HepG2 (cell line): ENCODE results near the gene LGALS4. TPM values are rescaled to one million over a fixed set of nuclear protein-coding genes. Genes with fewer than 3 reads are reported as not detected.

Experiments used
- CEBPG ChIP-seq: IDR thresholded peaks from 2 replicates; pipeline ENCODE4 v1.6.1; 2016
- CSRNP2 ChIP-seq: sonication (generic); formaldehyde crosslinking; conservative IDR thresholded peaks from 2 replicates; pipeline ENCODE4 v1.8.0; 2022; ENCODE audit warnings: low read depth, missing genetic modification reagents
- HOXA3 ChIP-seq: sonication (generic); formaldehyde crosslinking; IDR thresholded peaks from 2 replicates; pipeline ENCODE4 v1.5.0; 2020; ENCODE audit warnings: missing genetic modification reagents
- KLF13 ChIP-seq: sonication (generic); formaldehyde crosslinking; IDR thresholded peaks from 2 replicates; pipeline ENCODE4 v1.4.0; 2020; ENCODE audit warnings: mild to moderate bottlenecking, missing genetic modification reagents
- KLF16 ChIP-seq, 2 experiments: sonication (generic) in 1 of 2; formaldehyde crosslinking in 1 of 2; IDR thresholded peaks; 2 replicates each; pipeline versions ENCODE4 v1.6.1 to v1.8.0; 2016 to 2023; ENCODE audit warnings: missing genetic modification reagents in 2 of 2, missing compliant biosample characterization in 1 of 2
- NCOR1 ChIP-seq: fragments of 200-600 bp; sonication (generic); IDR thresholded peaks from 2 replicates; pipeline ENCODE4 v1.7.0; 2017; ENCODE audit warnings: antibody characterized with exemption, low read length, borderline replicate concordance
- NR2F1 ChIP-seq, 2 experiments: fragments of 450-650 bp in 1 of 2; formaldehyde crosslinking in 1 of 2; IDR thresholded peaks; 2 replicates each; pipeline versions ENCODE4 v1.5.0 to v1.6.1; 2016 to 2020; ENCODE audit warnings: mild to moderate bottlenecking in 1 of 2, missing compliant biosample characterization in 1 of 2, missing genetic modification reagents in 1 of 2, moderate library complexity in 1 of 2
- RFX1 ChIP-seq: fragments of 450-650 bp; IDR thresholded peaks from 2 replicates; pipeline ENCODE4 v1.6.1; 2017
- SALL2 ChIP-seq: sonication (generic); formaldehyde crosslinking; IDR thresholded peaks from 2 replicates; pipeline ENCODE4 v1.8.1; 2023; ENCODE audit warnings: mild to moderate bottlenecking, missing genetic modification reagents, inconsistent platforms
- SMC3 ChIP-seq: IDR thresholded peaks from 2 replicates; pipeline ENCODE4 v1.6.1; 2011; ENCODE audit warnings: low read length, improper control_type of control experiment
- SP2 ChIP-seq: sonication (generic); formaldehyde crosslinking; IDR thresholded peaks from 2 replicates; pipeline ENCODE4 v1.5.1; 2020; ENCODE audit warnings: mild to moderate bottlenecking, missing genetic modification reagents
- SP5 ChIP-seq: IDR thresholded peaks from 2 replicates; pipeline ENCODE4 v1.6.1; 2016; ENCODE audit warnings: low read depth, borderline replicate concordance
- TFDP1 ChIP-seq: IDR thresholded peaks from 2 replicates; pipeline ENCODE4 v1.6.1; 2016; ENCODE audit warnings: missing compliant biosample characterization, missing genetic modification reagents, borderline replicate concordance
- ZNF180 ChIP-seq: sonication (generic); formaldehyde crosslinking; IDR thresholded peaks from 2 replicates; pipeline ENCODE4 v1.4.0; 2020; ENCODE audit warnings: low read depth, missing genetic modification reagents, borderline replicate concordance
- ZNF496 ChIP-seq: sonication (generic); formaldehyde crosslinking; IDR thresholded peaks from 2 replicates; pipeline ENCODE4 v1.8.1; 2023; ENCODE audit warnings: mild to moderate bottlenecking, moderate library complexity, missing genetic modification reagents; ENCODE audit not compliant: insufficient replicate concordance
- ZNF639 ChIP-seq: conservative IDR thresholded peaks from 2 replicates; pipeline ENCODE4 v1.6.1; 2018; ENCODE audit warnings: missing genetic modification reagents
- polyA plus RNA-seq, 8 experiments: library from polyadenylated mRNA; depleted of rRNA in 3 of 8; stranded (reverse) in 7 of 8; unstranded in 1 of 8; fragments of >200 nt; fragmentation: Illumina TruSeq in 4 of 8; extraction: Trizol in 4 of 8; gene quantifications; 2 replicates each; pipeline versions ENCODE4 v1.2.1 to v1.2.3, GENCODE V29; 2011 to 2016; ENCODE audit warnings: low read depth in 4 of 8, missing spikeins in 1 of 8, mixed read lengths in 1 of 8; ENCODE audit not compliant: insufficient read depth in 1 of 8
- total RNA-seq, 5 experiments: library from RNA; depleted of rRNA; stranded (reverse); fragments of >200 nt; fragmentation: Illumina TruSeq; extraction: Trizol; gene quantifications; 2 replicates each; pipeline ENCODE4 v1.2.3, GENCODE V29; 2016; ENCODE audit warnings: low read depth in 1 of 5
- TF ChIP-seq, protein P1 (sequence below): sonication (generic); formaldehyde crosslinking; IDR thresholded peaks from 2 replicates; pipeline ENCODE4 v1.4.0; 2020; ENCODE audit warnings: missing genetic modification reagents
- TF ChIP-seq, protein P2 (sequence below): IDR thresholded peaks from 2 replicates; pipeline ENCODE4 v1.6.1; 2012; ENCODE audit warnings: inconsistent platforms
- TF ChIP-seq, protein P3 (sequence below): sonication (generic); formaldehyde crosslinking; IDR thresholded peaks from 2 replicates; pipeline ENCODE4 v1.5.0; 2020; ENCODE audit warnings: missing genetic modification reagents, mild to moderate bottlenecking, borderline replicate concordance
- TF ChIP-seq, protein P4 (sequence below): sonication (generic); formaldehyde crosslinking; IDR thresholded peaks from 2 replicates; pipeline ENCODE4 v1.9.0; 2021; ENCODE audit warnings: missing genetic modification reagents, borderline replicate concordance

LGALS4 gene
- total and polyA plus RNA-seq, 2 of the 13 experiments (the other 11 are each of a cell fraction or from before 2014, with no cell fraction given), result 0.24 to 0.71 TPM

- TF ChIP-seq CSRNP2 (CRISPR knock-in tag), result no peak
- TF ChIP-seq, protein P1, sequence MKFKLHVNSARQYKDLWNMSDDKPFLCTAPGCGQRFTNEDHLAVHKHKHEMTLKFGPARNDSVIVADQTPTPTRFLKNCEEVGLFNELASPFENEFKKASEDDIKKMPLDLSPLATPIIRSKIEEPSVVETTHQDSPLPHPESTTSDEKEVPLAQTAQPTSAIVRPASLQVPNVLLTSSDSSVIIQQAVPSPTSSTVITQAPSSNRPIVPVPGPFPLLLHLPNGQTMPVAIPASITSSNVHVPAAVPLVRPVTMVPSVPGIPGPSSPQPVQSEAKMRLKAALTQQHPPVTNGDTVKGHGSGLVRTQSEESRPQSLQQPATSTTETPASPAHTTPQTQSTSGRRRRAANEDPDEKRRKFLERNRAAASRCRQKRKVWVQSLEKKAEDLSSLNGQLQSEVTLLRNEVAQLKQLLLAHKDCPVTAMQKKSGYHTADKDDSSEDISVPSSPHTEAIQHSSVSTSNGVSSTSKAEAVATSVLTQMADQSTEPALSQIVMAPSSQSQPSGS (CRISPR knock-in tag), result no peak; the same call in 1 of the 2 replicates
- TF ChIP-seq NR2F1 (CRISPR knock-in tag; IDR thresholded peaks at IDR 0.05), result no peak
- TF ChIP-seq, protein P2, sequence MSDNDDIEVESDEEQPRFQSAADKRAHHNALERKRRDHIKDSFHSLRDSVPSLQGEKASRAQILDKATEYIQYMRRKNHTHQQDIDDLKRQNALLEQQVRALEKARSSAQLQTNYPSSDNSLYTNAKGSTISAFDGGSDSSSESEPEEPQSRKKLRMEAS, result peak; percentile 91
- no peak for TF ChIP-seq SP5
- no peak for TF ChIP-seq SMC3
- TF ChIP-seq TFDP1 (CRISPR knock-in tag), result peak; percentile 93
- TF ChIP-seq SP2 (CRISPR knock-in tag), result no peak
- no peak for TF ChIP-seq ZNF180 (CRISPR knock-in tag)
- TF ChIP-seq, protein P3, sequence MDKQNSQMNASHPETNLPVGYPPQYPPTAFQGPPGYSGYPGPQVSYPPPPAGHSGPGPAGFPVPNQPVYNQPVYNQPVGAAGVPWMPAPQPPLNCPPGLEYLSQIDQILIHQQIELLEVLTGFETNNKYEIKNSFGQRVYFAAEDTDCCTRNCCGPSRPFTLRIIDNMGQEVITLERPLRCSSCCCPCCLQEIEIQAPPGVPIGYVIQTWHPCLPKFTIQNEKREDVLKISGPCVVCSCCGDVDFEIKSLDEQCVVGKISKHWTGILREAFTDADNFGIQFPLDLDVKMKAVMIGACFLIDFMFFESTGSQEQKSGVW (CRISPR knock-in tag), result no peak
- TF ChIP-seq NCOR1, result peak; percentile 12; the same call in 1 of the 2 replicates
- TF ChIP-seq CEBPG, result no peak
- no peak; the same call in 1 of the 2 replicates for TF ChIP-seq SALL2 (CRISPR knock-in tag)
- no peak for TF ChIP-seq RFX1
- TF ChIP-seq KLF16 (CRISPR knock-in tag; IDR thresholded peaks at IDR 0.05), result peak in 1 of 2 experiments; percentile 62; a peak in 2 of 4 replicates
- TF ChIP-seq, protein P4, sequence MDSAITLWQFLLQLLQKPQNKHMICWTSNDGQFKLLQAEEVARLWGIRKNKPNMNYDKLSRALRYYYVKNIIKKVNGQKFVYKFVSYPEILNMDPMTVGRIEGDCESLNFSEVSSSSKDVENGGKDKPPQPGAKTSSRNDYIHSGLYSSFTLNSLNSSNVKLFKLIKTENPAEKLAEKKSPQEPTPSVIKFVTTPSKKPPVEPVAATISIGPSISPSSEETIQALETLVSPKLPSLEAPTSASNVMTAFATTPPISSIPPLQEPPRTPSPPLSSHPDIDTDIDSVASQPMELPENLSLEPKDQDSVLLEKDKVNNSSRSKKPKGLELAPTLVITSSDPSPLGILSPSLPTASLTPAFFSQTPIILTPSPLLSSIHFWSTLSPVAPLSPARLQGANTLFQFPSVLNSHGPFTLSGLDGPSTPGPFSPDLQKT, result no peak
- TF ChIP-seq ZNF639, result peak; percentile 43; the same call in 1 of the 2 replicates
- TF ChIP-seq KLF13, result no peak
- TF ChIP-seq HOXA3, result no peak
- TF ChIP-seq ZNF496 (CRISPR knock-in tag), result no peak
Measured at GRCh38 chr19:38849147-38849859, 36.6 kb upstream of the LGALS4 start (continued).
